Embryonic facial prominence (tissue), 1 donor: ENCODE data around the gene IFNG-AS1.

Experiments
- DNase-seq: peaks from one replicate; pipeline ENCODE4 v3.0.0-alpha.2; 2016; ENCODE audit errors: extremely low spot score

Gene IFNG-AS1

GRCh38 chr12:67994046-67994445 lies 4.8 kb downstream of the IFNG-AS1 start:
- no peak for DNase-seq

- no peak for DNase-seq
Observed at GRCh38 chr12:67996347-67996746, 7.1 kb downstream of the IFNG-AS1 start.

GRCh38 chr12:67998379-67998778 lies 9.1 kb downstream of the IFNG-AS1 start:
- no peak for DNase-seq

- no peak for DNase-seq
Observed at GRCh38 chr12:67999244-67999643, 10.0 kb downstream of the IFNG-AS1 start.

- DNase-seq, result no peak
Observed at GRCh38 chr12:68001486-68002466, 12.5 kb downstream of the IFNG-AS1 start.

- DNase-seq, result no peak
Observed at GRCh38 chr12:68003777-68004176, 14.5 kb downstream of the IFNG-AS1 start.

GRCh38 chr12:68007033-68007432 lies 17.8 kb downstream of the IFNG-AS1 start:
- no peak for DNase-seq

- DNase-seq, result no peak
Observed at GRCh38 chr12:68007466-68007865, 18.2 kb downstream of the IFNG-AS1 start.

GRCh38 chr12:68011206-68011881 lies 22.1 kb downstream of the IFNG-AS1 start:
- DNase-seq, result no peak

- DNase-seq, result no peak
Observed at GRCh38 chr12:68011882-68012207, 22.6 kb downstream of the IFNG-AS1 start.

- DNase-seq, result no peak
Observed at GRCh38 chr12:68012712-68013111, 23.5 kb downstream of the IFNG-AS1 start.

- DNase-seq, result no peak
Observed at GRCh38 chr12:68013181-68013580, 23.9 kb downstream of the IFNG-AS1 start.

GRCh38 chr12:68016136-68016535 lies 26.9 kb downstream of the IFNG-AS1 start:
- no peak for DNase-seq

GRCh38 chr12:68018315-68018714 lies 29.1 kb downstream of the IFNG-AS1 start:
- DNase-seq, result no peak

- DNase-seq, result no peak
Observed at GRCh38 chr12:68020049-68020448, 30.8 kb downstream of the IFNG-AS1 start.

GRCh38 chr12:68020699-68021098 lies 31.5 kb downstream of the IFNG-AS1 start:
- no peak for DNase-seq

- no peak for DNase-seq
Observed at GRCh38 chr12:68028647-68029046, 39.4 kb downstream of the IFNG-AS1 start.

- no peak for DNase-seq
Observed at GRCh38 chr12:68030248-68030647, 41.0 kb downstream of the IFNG-AS1 start.

- DNase-seq, result no peak
Observed at GRCh38 chr12:68031174-68031573, 41.9 kb downstream of the IFNG-AS1 start.

- no peak for DNase-seq
Observed at GRCh38 chr12:68031881-68032739, 42.9 kb downstream of the IFNG-AS1 start.

GRCh38 chr12:68034567-68034966 lies 45.3 kb downstream of the IFNG-AS1 start:
- no peak for DNase-seq

GRCh38 chr12:68036642-68037041 lies 47.4 kb downstream of the IFNG-AS1 start:
- no peak for DNase-seq
